ENCODE measurements around the gene KRT39. TPM values are rescaled to one million over a fixed set of nuclear protein-coding genes. Genes with fewer than 3 reads are reported as not detected.

KRT39 gene
- total and polyA plus RNA-seq, 2 of the 13 experiments (the other 11 are each of a cell fraction or from before 2014, with no cell fraction given), result 0.07 to 1.2 TPM

- TF ChIP-seq RERE (CRISPR knock-in tag; IDR thresholded peaks at IDR 0.05; ENCODE audit: low read depth), result peak; percentile 69; the same call in 1 of the 2 replicates
- peak; percentile 54 for TF ChIP-seq ZGPAT (CRISPR knock-in tag; IDR thresholded peaks at IDR 0.05)
- TF ChIP-seq HOXA5 (CRISPR knock-in tag; IDR thresholded peaks at IDR 0.05), result peak; percentile 100
- no peak for TF ChIP-seq KAT7 (CRISPR knock-in tag; IDR thresholded peaks at IDR 0.05; ENCODE audit: borderline replicate concordance)
- TF ChIP-seq HHEX (CRISPR knock-in tag; IDR thresholded peaks at IDR 0.05), result 0 out of 2 replicates have a peak, but pooled peaks have one; percentile 19
- no peak for TF ChIP-seq ZFP82 (CRISPR knock-in tag; IDR thresholded peaks at IDR 0.05; ENCODE audit: borderline replicate concordance)
- peak; percentile 73; the same call in 1 of the 2 replicates for TF ChIP-seq SIX1 (CRISPR knock-in tag; IDR thresholded peaks at IDR 0.05; ENCODE audit: borderline replicate concordance)
- TF ChIP-seq ZHX2 (IDR thresholded peaks at IDR 0.05; ENCODE audit: low read depth), result no peak
- TF ChIP-seq ZHX2 (CRISPR knock-in tag; IDR thresholded peaks at IDR 0.05; ENCODE audit: borderline replicate concordance), result peak; percentile 61; the same call in 1 of the 2 replicates
- TF ChIP-seq RARA (CRISPR knock-in tag; IDR thresholded peaks at IDR 0.05), result peak; percentile 90
- peak; percentile 53 for TF ChIP-seq NR2F6 (IDR thresholded peaks at IDR 0.05)
- peak; percentile 76 for TF ChIP-seq NR2F6 (CRISPR knock-in tag; IDR thresholded peaks at IDR 0.05)
- TF ChIP-seq SOX5 (CRISPR knock-in tag; IDR thresholded peaks at IDR 0.05; ENCODE audit: borderline replicate concordance), result peak; percentile 86; the same call in 1 of the 2 replicates
- TF ChIP-seq NFYB (CRISPR knock-in tag; IDR thresholded peaks at IDR 0.05), result no peak
- TF ChIP-seq NR2F2 (IDR thresholded peaks at IDR 0.05; ENCODE audit: borderline replicate concordance, low read depth), result peak; percentile 18; the same call in 1 of the 2 replicates
- TF ChIP-seq ARNTL (CRISPR knock-in tag; IDR thresholded peaks at IDR 0.05), result no peak
- TF ChIP-seq ETV5 (CRISPR knock-in tag; IDR thresholded peaks at IDR 0.05; ENCODE audit: borderline replicate concordance), result peak; percentile 86; the same call in 1 of the 2 replicates
- no peak for TF ChIP-seq MTA3 (CRISPR knock-in tag; IDR thresholded peaks at IDR 0.05)
Observed at GRCh38 chr17:40958086-40958953, 8.4 kb downstream of the KRT39 start (continued).

All from HepG2 (cell line).